Thyroid gland (tissue), 4 donors: ENCODE data around the gene EEF1A2.

Experiments used
- CTCF ChIP-seq, 6 experiments: fragments of 200-600 bp in 3 of 6; fragments of 450-650 bp in 3 of 6; sonication (generic) in 3 of 6; IDR thresholded peaks; one replicate each; pipeline ENCODE4 v1.5.1; 2016 to 2019; ENCODE audit warnings: antibody characterized with exemption in 6 of 6, mild to moderate bottlenecking in 2 of 6, inconsistent platforms in 1 of 6, moderate library complexity in 1 of 6
- POLR2A ChIP-seq, 2 donors: fragments of 450-650 bp; IDR thresholded peaks; one replicate each; pipeline ENCODE4 v1.6.1; 2017; ENCODE audit warnings: antibody characterized with exemption in 2 of 2, mild to moderate bottlenecking in 2 of 2, moderate library complexity in 1 of 2

- TF ChIP-seq CTCF (IDR thresholded peaks at IDR 0.05), result no peak
- no peak for TF ChIP-seq POLR2A (IDR thresholded peaks at IDR 0.05)
These were observed 5.3 kb downstream of the EEF1A2 start for GRCh38 chr20:63493563-63494020.
